Psoas muscle (tissue), 8 donors: ENCODE data around the gene AFAP1. TPM values are rescaled to one million over a fixed set of nuclear protein-coding genes. Genes with fewer than 3 reads are reported as not detected.
A peak's percentile ranks its signal among the peaks of the same experiment; 100 is the strongest.

Experiments used
- ATAC-seq, 4 donors: fragments of 200-7000 bp; cut with Tn5 transposase; one replicate each; pipeline ENCODE4 v1.9.1; 2020; ENCODE audit warnings: moderate library complexity in 3 of 4, mild to moderate bottlenecking in 2 of 4
- DNase-seq, 2 donors: peaks; one replicate each; pipeline ENCODE4 v3.0.0-alpha.2; 2020
- H3K27ac ChIP-seq: fragments of 200-600 bp; one replicate; pipeline ENCODE4 v1.8.0; 2022
- H3K27me3 ChIP-seq, 3 donors: fragments of 200-600 bp in 1 of 3; one replicate each; pipeline versions ENCODE4 v1.6.1 to v1.8.0; 2013 to 2022; ENCODE audit warnings: low read length in 2 of 3, mild to moderate bottlenecking in 2 of 3, moderate library complexity in 1 of 3; ENCODE audit not compliant: insufficient read depth in 3 of 3
- H3K36me3 ChIP-seq, 2 donors: fragments of 200-600 bp in 1 of 2; one replicate each; pipeline versions ENCODE4 v1.6.1 to v1.8.0; 2013 to 2022; ENCODE audit warnings: low read depth in 1 of 2, mild to moderate bottlenecking in 1 of 2, moderate library complexity in 1 of 2; ENCODE audit not compliant: insufficient read depth in 1 of 2
- H3K4me1 ChIP-seq: fragments of 200-600 bp; one replicate; pipeline ENCODE4 v1.8.0; 2022
- H3K4me3 ChIP-seq: fragments of 200-600 bp; one replicate; pipeline ENCODE4 v1.8.0; 2022; ENCODE audit warnings: mild to moderate bottlenecking
- H3K9me3 ChIP-seq: fragments of 200-600 bp; one replicate; pipeline ENCODE4 v1.8.0; 2022
- WGBS, 3 donors: extraction: QIAGEN DNeasy Blood & Tissue Kit; methylation state at CpG; one replicate each; pipeline versions ENCODE4 v1.1.6 to v1.1.7; 2013; 5-methylcytosine and 5-hydroxymethylcytosine counted together
- intact Hi-C, 2 donors: fragments of 100-400 bp; cut with DNase I; formaldehyde crosslinking; loops; one replicate each; pipeline versions ENCODE4 v1.11.0 to v1.14.2; 2022
- polyA plus RNA-seq, 3 donors: library from polyadenylated mRNA; stranded (reverse); fragments of 200-250 nt; gene quantifications; one replicate each; pipeline ENCODE4 v1.2.3, GENCODE V29; 2013
- total RNA-seq, 4 donors: library from RNA; stranded (reverse); fragmentation: NEBNext Ultra II Directional in 2 of 4; extraction: Animal tissue kit (Norgen Biotek cat#: 25700) in 2 of 4; gene quantifications; one replicate each; pipeline versions ENCODE4 v1.2.1 to v1.2.4, GENCODE V29; 2021 to 2023
- TF ChIP-seq, protein P1 (sequence below): fragments of 200-600 bp; IDR thresholded peaks from one replicate; pipeline ENCODE4 v1.8.0; 2022; ENCODE audit warnings: antibody characterized with exemption
- donor health status: healthy with polysubstance abuse.
- donor health status: DM: no; HTN: no; CAD: no; lungs with moderate emphysema.
- donor health status: Bipolar disorder and iron deficiency.
- donor health status: healthy.
- donor health status: DM: yes; HTN: yes; CAD: no.
- donor health status: DM: no; HTN: no; CAD: no.
- donor health status: DM: no; HTN: no; CAD: no.
- donor health status: DM: yes; HTN: yes; CAD: no.

Gene AFAP1
- total and polyA plus RNA-seq, 7 donors = 1.3 to 11.4 (median 2.6) TPM

DNA sequence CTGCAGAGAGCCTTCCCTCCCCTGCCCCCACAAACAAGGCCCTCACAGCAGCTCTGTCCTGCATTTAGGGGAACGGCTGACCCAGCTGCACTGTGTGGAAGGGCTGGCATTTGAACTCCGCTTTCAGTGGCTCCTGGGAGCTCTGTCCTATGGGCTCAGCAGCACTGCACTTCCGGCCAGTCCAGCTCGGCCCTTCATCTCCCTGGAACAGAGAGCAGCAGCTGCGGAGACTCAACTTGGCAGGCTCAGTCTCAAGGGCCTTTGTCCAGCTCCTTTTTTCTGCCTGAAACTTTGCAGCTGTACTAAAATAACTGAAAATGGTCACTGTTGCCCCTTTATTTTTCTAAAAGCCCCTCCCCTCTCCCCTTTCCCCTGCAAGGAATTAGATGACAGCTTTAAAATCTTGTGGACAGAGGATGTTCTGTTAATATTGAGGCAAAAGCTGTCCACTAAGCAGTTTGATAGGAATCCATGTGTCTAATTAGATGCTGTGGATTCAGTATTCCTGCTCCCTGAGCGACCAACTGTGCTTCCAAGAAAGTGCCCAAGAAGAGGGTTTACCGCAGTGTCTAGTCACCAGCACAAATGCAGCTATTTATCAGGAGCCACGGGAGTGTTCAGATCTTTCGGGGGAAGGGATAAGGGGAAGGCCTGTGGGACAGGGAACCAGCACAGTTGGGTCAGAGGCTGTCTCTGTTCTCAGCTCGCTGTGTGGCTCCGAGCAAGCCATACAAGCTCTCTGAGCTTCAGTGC, 133.1 kb downstream of the AFAP1 start:
- Histone ChIP-seq H3K36me3 (no peaks in the 10 kb centered on the region), H3K4me1 (peaks cover 34% of the 10 kb centered on the region), H3K27ac (peak overlapping the region; percentile 80), H3K27me3 (no peaks in the 10 kb centered on the region), H3K4me3 (peak overlapping the region; percentile 26), H3K9me3 (no peaks in the 10 kb centered on the region)
- 29 to 45% (median 32%) methylated on average over 11 of the region's 11 CpGs for WGBS, 3 donors
- TF ChIP-seq, protein P1, sequence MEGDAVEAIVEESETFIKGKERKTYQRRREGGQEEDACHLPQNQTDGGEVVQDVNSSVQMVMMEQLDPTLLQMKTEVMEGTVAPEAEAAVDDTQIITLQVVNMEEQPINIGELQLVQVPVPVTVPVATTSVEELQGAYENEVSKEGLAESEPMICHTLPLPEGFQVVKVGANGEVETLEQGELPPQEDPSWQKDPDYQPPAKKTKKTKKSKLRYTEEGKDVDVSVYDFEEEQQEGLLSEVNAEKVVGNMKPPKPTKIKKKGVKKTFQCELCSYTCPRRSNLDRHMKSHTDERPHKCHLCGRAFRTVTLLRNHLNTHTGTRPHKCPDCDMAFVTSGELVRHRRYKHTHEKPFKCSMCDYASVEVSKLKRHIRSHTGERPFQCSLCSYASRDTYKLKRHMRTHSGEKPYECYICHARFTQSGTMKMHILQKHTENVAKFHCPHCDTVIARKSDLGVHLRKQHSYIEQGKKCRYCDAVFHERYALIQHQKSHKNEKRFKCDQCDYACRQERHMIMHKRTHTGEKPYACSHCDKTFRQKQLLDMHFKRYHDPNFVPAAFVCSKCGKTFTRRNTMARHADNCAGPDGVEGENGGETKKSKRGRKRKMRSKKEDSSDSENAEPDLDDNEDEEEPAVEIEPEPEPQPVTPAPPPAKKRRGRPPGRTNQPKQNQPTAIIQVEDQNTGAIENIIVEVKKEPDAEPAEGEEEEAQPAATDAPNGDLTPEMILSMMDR = no peak
- DNase-seq (peak; percentile 74 to 86), ATAC-seq (peak; percentile 73 to 79 (median 76))
- intact Hi-C loops = loop anchor here in 1 of 2 donors (5.0 kb wide), 1 partner anchor 121 kb away; no protein-coding TSS in a partner anchor

DNA sequence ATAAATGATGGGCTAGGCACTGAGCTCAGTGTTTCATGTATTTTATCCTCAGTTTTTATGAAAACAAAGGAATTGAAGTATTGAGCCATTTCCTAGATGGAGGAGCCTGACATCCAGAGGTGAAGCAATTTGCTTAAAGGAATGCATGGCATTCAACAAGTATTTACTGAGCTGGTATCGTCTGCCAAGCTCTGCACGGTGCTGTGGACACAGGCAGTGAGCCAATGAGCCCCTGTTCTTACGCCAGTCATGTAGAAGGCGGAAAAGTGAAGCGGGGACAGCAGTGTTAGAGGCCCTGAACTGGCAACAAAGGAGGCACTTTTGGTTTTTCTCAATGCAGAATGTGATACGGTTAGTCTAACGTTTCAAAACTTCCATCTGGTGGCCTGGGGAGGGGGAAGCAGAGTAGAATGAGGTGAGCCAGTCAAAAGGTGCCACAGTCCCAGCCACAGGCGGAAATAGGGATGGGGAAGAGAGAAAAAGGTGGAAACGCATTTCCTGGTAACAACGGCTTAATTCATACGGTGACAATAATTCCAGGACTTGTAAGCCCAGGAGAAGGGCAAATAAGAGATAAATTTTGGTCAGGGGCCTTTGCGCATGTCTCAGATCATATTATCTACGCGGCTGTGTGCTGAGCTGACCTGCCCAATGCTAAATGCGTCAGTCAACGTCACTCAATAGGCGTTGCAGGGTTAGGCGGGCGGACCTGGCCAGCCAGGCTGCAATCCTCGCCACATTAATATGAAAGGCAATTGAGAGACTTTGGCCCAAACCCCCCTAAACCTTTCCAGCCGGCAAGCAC, 133.9 kb downstream of the AFAP1 start:
- Histone ChIP-seq H3K9me3 (no peaks in the 10 kb centered on the region), H3K4me1 (peaks cover 34% of the 10 kb centered on the region), H3K4me3 (peak overlapping the region; percentile 26), H3K27me3 (no peaks in the 10 kb centered on the region), H3K36me3 (peaks cover 0 to 4% of the 10 kb centered on the region in 2 donors), H3K27ac (peak overlapping the region; percentile 80)
- 30 to 43% (median 36%) methylated on average over 21 of the region's 21 CpGs for WGBS, 3 donors
- intact Hi-C loops = loop anchor here in 1 of 2 donors (5.0 kb wide), 1 partner anchor 122 kb away; no protein-coding TSS in a partner anchor
- ATAC-seq (peak; percentile 54 to 70 (median 65)), DNase-seq (peak in 1 of 2 donors; percentile 43)
- TF ChIP-seq, protein P1 = no peak

DNA sequence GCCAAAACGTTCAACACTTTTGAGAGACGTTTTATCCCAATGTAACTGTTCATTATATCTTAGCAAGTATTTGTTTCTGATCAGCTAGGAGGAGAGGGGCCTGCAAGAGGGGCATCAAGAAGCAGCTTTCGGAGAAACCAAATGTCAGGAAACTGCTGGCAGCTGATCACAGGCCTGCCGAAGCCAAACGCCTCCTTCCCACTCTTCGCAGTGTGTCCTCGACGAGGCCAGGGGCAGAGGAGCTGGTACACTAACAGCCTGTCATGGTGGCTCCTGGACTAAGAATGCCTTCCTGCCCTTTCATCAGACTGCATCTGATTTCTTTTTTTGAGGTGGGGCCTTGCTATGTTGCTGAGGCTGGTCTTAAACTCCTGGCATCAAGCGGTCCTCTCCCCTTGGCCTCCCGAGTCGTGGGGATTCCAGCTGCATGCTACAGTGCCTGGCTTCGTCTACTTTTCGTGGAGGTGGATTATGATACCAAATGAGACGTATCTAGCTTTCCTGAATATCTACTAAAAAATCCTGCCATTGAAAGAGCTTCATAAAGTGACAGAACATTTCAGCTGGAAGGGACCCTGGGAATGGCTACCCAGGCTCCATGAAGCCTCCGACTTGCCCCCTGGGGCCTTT, 134.8 kb downstream of the AFAP1 start:
- peaks cover 0 to 13% of the 10 kb centered on the region in 2 donors for H3K36me3 ChIP-seq
- H3K9me3 ChIP-seq = no peaks in the 10 kb centered on the region
- no peak overlapping the region for H3K4me3 ChIP-seq
- no peak for ATAC-seq
- TF ChIP-seq, protein P1 = no peak
- intact Hi-C loops = loop anchor here (1.0 to 5.0 kb wide), 6 partner anchors 37 to 613 kb away; partner anchors contain the start of gene SORCS2 (in 1 of the 2)
- WGBS, 3 donors = 80 to 90% (median 82%) methylated on average over 15 of the region's 15 CpGs
- no peaks in the 10 kb centered on the region for H3K27me3 ChIP-seq
- peaks cover 34% of the 10 kb centered on the region for H3K4me1 ChIP-seq
- no peak overlapping the region for H3K27ac ChIP-seq
- no peak for DNase-seq

DNA sequence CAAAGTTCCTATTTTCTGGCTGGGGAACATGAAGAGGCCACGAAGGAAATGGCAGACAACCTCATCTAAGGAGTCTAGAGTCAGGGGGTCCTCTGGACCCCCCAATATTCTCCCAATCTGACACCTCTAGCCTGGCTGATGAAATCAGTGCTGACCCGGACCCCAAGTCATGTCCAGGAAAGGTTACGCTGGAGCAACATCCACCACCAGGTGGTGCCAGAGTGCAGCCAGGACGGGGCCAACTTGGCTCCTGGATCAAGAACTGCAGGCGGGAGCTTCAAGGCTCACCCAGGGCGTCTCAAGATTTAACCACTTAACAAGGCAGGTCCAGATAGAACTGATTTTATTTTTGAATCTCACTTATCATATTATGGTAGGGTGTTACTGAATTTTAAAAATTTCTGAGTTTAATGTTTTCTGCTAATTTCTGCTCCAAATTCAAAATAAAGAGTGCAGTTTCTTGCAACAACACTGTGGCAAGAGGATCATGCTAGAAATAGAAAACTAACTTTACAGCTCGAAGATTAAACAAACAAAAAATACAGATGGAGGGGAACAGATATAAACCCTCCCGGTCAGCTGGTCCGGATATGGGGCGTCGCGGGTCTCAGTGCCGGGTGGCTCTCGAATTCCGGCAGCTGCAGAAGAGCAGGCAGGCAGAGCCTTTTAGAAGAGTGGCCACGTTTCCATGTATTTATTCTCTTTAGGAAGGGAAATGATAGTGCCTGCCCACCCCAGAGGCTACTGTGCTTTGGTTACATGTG, 135.5 kb downstream of the AFAP1 start:
- Histone ChIP-seq H3K27ac (no peak overlapping the region), H3K27me3 (no peaks in the 10 kb centered on the region), H3K36me3 (peaks cover 0 to 20% of the 10 kb centered on the region in 2 donors), H3K9me3 (no peaks in the 10 kb centered on the region), H3K4me3 (no peak overlapping the region), H3K4me1 (peaks cover 34% of the 10 kb centered on the region)
- intact Hi-C loops = loop anchor here (1.0 to 5.0 kb wide), 6 partner anchors 38 to 612 kb away; partner anchors contain the start of gene SORCS2 (in 1 of the 2)
- ATAC-seq (peak; percentile 67 to 82 (median 74)), DNase-seq (peak; percentile 82 to 90)
- TF ChIP-seq, protein P1 = peak; percentile 91
- 38 to 54% (median 38%) methylated on average over 16 of the region's 16 CpGs for WGBS, 3 donors
